NCI-H2107 (cell line): ENCODE results near the gene FAT2.

Experiments
- DNase-seq: peaks from one replicate; lab custom pipeline; 2025; lab: John Stamatoyannopoulos, UW

Gene FAT2

GRCh38 chr5:151591144-151591819 is at the start of gene FAT2:
FAT2 (minus strand) TSS chr5:151591331; CDS start chr5:151568931, 22,400 bp downstream.
- DNase-seq = no peak

- DNase-seq = no peak
Measured at GRCh38 chr5:151638619-151639018, 47.5 kb upstream of the FAT2 start.

- no peak for DNase-seq
Measured at GRCh38 chr5:151637676-151638075, 46.5 kb upstream of the FAT2 start.

GRCh38 chr5:151633892-151634291 is 42.8 kb upstream of the FAT2 start:
- DNase-seq = no peak

- no peak for DNase-seq
Measured at GRCh38 chr5:151632941-151633340, 41.8 kb upstream of the FAT2 start.

GRCh38 chr5:151632524-151632923 is 41.4 kb upstream of the FAT2 start:
- no peak for DNase-seq

- DNase-seq = no peak
Measured at GRCh38 chr5:151631941-151632340, 40.8 kb upstream of the FAT2 start.

- no peak for DNase-seq
Measured at GRCh38 chr5:151630088-151630487, 39.0 kb upstream of the FAT2 start.

- no peak for DNase-seq
Measured at GRCh38 chr5:151628112-151628823, 37.1 kb upstream of the FAT2 start.

GRCh38 chr5:151627650-151628049 is 36.5 kb upstream of the FAT2 start:
- no peak for DNase-seq

- no peak for DNase-seq
Measured at GRCh38 chr5:151625285-151625684, 34.2 kb upstream of the FAT2 start.

GRCh38 chr5:151624476-151624875 is 33.3 kb upstream of the FAT2 start:
- DNase-seq = no peak

- no peak for DNase-seq
Measured at GRCh38 chr5:151622367-151623088, 31.4 kb upstream of the FAT2 start.

- no peak for DNase-seq
Measured at GRCh38 chr5:151620461-151620840, 29.3 kb upstream of the FAT2 start.

- no peak for DNase-seq
Measured at GRCh38 chr5:151619812-151620460, 28.8 kb upstream of the FAT2 start.

- DNase-seq = no peak
Measured at GRCh38 chr5:151618907-151619306, 27.8 kb upstream of the FAT2 start.

GRCh38 chr5:151617841-151618710 is 26.9 kb upstream of the FAT2 start:
- DNase-seq = no peak

- no peak for DNase-seq
Measured at GRCh38 chr5:151617383-151617840, 26.3 kb upstream of the FAT2 start.

- no peak for DNase-seq
Measured at GRCh38 chr5:151615431-151615830, 24.3 kb upstream of the FAT2 start.

GRCh38 chr5:151614565-151614964 is 23.4 kb upstream of the FAT2 start:
- no peak for DNase-seq

GRCh38 chr5:151612689-151613427 is 21.7 kb upstream of the FAT2 start:
- DNase-seq = no peak
